HG03565 (cell line): ENCODE measurements around the gene HOXA9.

Source experiments
- ATAC-seq: cut with Tn5 transposase; IDR thresholded peaks from one replicate; pipeline ENCODE4 v1.9.1; 2021; ENCODE audit warnings: mild to moderate bottlenecking, moderate library complexity; ENCODE audit not compliant: unreplicated experiment

HOXA9 gene

GRCh38 chr7:27188386-27189294 is 23.3 kb upstream of the HOXA9 start:
- ATAC-seq = no peak

- ATAC-seq = no peak
Measured at GRCh38 chr7:27187475-27188385, 22.4 kb upstream of the HOXA9 start.

GRCh38 chr7:27186668-27187474 is 21.5 kb upstream of the HOXA9 start:
- no peak for ATAC-seq

GRCh38 chr7:27185854-27186667 is 20.7 kb upstream of the HOXA9 start:
- no peak for ATAC-seq

- no peak for ATAC-seq
Measured at GRCh38 chr7:27185013-27185853, 19.9 kb upstream of the HOXA9 start, which contains the start of gene HOXA11. Gene HOXA11, minus strand, starts transcription at chr7:27185232. Its CDS starts 88 bp downstream, at chr7:27185144.

- ATAC-seq = no peak
Measured at GRCh38 chr7:27184337-27185012, 19.1 kb upstream of the HOXA9 start.

GRCh38 chr7:27183682-27184336 is 18.5 kb upstream of the HOXA9 start:
- no peak for ATAC-seq

GRCh38 chr7:27182861-27183681 is 17.7 kb upstream of the HOXA9 start:
- no peak for ATAC-seq

- no peak for ATAC-seq
Measured at GRCh38 chr7:27182285-27182841, 17.0 kb upstream of the HOXA9 start.

GRCh38 chr7:27181795-27182275 is 16.5 kb upstream of the HOXA9 start:
- no peak for ATAC-seq

GRCh38 chr7:27180431-27181420 is 15.4 kb upstream of the HOXA9 start:
- ATAC-seq = no peak

GRCh38 chr7:27179503-27180430 is 14.4 kb upstream of the HOXA9 start:
- no peak for ATAC-seq

GRCh38 chr7:27179030-27179429 is 13.7 kb upstream of the HOXA9 start:
- no peak for ATAC-seq

GRCh38 chr7:27178366-27178765 is 13.0 kb upstream of the HOXA9 start:
- ATAC-seq = no peak
